ENCODE results near the gene ROBO1. TPM values are rescaled to one million over a fixed set of nuclear protein-coding genes. Genes with fewer than 3 reads are reported as not detected.

Gene ROBO1
- total RNA-seq, 1 donor, result 69.8 TPM

DNA sequence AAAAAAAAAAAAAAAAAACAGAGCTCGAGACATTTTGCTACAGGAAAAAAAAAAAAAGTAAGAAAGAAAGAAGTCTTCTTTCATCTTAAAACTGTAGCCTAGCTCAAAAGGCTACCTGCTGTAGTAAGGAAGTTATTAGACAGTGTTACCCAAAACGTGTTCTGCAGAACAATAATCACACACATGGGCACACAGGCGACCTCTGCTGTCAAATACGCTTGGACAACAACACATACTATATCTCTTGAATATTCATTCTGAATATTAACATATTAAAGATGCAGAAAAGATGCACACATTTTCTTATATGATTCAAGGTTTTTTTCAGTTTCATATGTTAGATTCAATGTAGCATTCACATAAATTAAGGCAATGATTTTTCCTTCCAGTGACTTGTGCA, 215.8 kb downstream of the ROBO1 start:
- Histone ChIP-seq H3K27ac (ENCODE audit: low read depth, low read length) (no peak overlapping the region), H2AFZ (ENCODE audit: low read length) (no peak overlapping the region)
- DNase-seq (ENCODE audit: insufficient read length, low spot score, missing footprints), result no peak

DNA sequence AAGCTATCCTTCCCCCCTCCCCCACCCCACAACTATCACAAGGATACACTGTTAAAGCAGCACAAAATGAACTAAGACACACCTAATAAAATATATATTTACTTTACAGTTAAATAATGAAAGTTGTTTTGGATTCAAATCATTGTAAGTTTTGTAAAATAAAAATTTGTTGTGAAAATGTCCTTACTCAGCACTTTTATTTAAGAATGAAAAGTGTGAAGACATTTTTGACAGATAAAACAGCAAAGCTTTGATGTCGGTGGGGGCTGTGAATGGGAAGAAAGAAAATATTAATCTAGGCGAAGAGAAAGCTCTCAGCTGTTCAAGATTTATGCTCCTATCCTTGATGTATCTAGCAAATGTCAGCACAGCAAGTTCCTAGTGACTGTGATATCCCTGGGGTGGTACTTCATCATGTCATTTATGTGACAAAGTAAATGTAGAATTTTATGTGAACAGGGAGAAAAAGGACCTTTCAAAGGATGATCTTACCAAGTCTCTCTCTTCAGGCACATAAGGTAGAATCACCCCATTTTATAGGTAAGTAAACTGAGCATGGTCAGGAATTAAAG, 216.4 kb downstream of the ROBO1 start:
- Histone ChIP-seq H3K9me3 (ENCODE audit: low read depth, low read length) (no peaks in the 10 kb centered on the region), H3K79me2 (ENCODE audit: insufficient read depth, low read length) (no peaks in the 10 kb centered on the region), H3K36me3 (ENCODE audit: insufficient read depth, low read length) (no peaks in the 10 kb centered on the region), H3K4me3 (ENCODE audit: insufficient read depth, low read length) (no peak overlapping the region), H4K20me1 (ENCODE audit: insufficient read depth, low read length) (no peaks in the 10 kb centered on the region), H2AFZ (ENCODE audit: low read length) (no peak overlapping the region), H3K4me2 (ENCODE audit: insufficient read depth, low read length) (no peak overlapping the region), H3K4me1 (ENCODE audit: insufficient read depth, low read length) (no peaks in the 10 kb centered on the region), H3K27me3 (ENCODE audit: insufficient read depth, low read length) (no peaks in the 10 kb centered on the region), H3K27ac (ENCODE audit: low read depth, low read length) (no peak overlapping the region)
- TF ChIP-seq, protein P1, sequence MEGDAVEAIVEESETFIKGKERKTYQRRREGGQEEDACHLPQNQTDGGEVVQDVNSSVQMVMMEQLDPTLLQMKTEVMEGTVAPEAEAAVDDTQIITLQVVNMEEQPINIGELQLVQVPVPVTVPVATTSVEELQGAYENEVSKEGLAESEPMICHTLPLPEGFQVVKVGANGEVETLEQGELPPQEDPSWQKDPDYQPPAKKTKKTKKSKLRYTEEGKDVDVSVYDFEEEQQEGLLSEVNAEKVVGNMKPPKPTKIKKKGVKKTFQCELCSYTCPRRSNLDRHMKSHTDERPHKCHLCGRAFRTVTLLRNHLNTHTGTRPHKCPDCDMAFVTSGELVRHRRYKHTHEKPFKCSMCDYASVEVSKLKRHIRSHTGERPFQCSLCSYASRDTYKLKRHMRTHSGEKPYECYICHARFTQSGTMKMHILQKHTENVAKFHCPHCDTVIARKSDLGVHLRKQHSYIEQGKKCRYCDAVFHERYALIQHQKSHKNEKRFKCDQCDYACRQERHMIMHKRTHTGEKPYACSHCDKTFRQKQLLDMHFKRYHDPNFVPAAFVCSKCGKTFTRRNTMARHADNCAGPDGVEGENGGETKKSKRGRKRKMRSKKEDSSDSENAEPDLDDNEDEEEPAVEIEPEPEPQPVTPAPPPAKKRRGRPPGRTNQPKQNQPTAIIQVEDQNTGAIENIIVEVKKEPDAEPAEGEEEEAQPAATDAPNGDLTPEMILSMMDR (IDR thresholded peaks at IDR 0.05; ENCODE audit: extremely low read depth, low read depth, low read length), result no peak
- peak; percentile 1 for DNase-seq (ENCODE audit: insufficient read length, low spot score, missing footprints)

More for the DNA sequence above, 215.8 kb downstream of the ROBO1 start:
- Histone ChIP-seq H3K4me2 (ENCODE audit: insufficient read depth, low read length) (no peak overlapping the region), H3K79me2 (ENCODE audit: insufficient read depth, low read length) (no peaks in the 10 kb centered on the region), H3K36me3 (ENCODE audit: insufficient read depth, low read length) (no peaks in the 10 kb centered on the region), H3K27me3 (ENCODE audit: insufficient read depth, low read length) (no peaks in the 10 kb centered on the region), H3K9me3 (ENCODE audit: low read depth, low read length) (no peaks in the 10 kb centered on the region), H4K20me1 (ENCODE audit: insufficient read depth, low read length) (no peaks in the 10 kb centered on the region), H3K4me3 (ENCODE audit: insufficient read depth, low read length) (no peak overlapping the region), H3K4me1 (ENCODE audit: insufficient read depth, low read length) (no peaks in the 10 kb centered on the region)
- TF ChIP-seq, protein P1 (IDR thresholded peaks at IDR 0.05; ENCODE audit: extremely low read depth, low read depth, low read length), result no peak

DNA sequence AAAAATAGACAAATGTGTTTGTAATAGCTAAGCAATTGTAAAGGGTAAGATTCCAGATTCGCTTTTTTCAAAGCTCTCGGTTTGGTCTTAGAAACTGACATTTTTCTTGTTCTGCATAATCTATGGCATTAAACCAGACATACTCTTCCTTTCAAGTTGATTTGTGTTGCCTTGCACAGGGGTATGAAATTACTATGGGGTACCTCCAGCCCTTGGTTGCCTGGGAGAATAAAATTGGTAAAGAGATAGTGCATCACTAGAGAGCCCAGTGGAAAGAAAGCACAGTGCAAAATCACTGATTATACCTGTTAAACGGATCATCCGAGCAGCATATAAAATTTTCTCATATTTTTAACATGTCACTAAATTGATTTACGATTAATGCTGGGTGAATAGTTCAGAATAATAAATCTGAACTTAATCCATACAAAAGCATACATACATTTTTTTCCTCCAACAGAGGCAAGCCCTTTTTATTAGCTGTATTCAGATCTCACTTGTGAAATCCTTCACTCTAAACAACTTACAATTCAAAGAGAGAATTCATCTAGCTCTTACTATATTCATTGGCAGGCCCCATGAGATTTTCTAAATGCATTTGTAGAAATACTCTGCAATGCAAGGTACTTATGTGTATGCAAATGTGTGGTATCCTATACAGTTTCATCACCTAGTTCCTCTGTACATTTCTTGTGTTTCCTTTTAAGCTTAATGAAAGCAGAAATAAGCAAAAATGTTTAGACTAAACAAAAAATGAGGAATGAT, 224.4 kb downstream of the ROBO1 start:
- Histone ChIP-seq H3K36me3 (ENCODE audit: insufficient read depth, low read length) (no peaks in the 10 kb centered on the region), H3K4me3 (ENCODE audit: insufficient read depth, low read length) (no peak overlapping the region), H3K79me2 (ENCODE audit: insufficient read depth, low read length) (no peaks in the 10 kb centered on the region), H3K4me2 (ENCODE audit: insufficient read depth, low read length) (no peak overlapping the region), H3K9me3 (ENCODE audit: low read depth, low read length) (no peaks in the 10 kb centered on the region), H3K4me1 (ENCODE audit: insufficient read depth, low read length) (no peaks in the 10 kb centered on the region), H3K27ac (ENCODE audit: low read depth, low read length) (no peak overlapping the region), H4K20me1 (ENCODE audit: insufficient read depth, low read length) (no peaks in the 10 kb centered on the region), H2AFZ (ENCODE audit: low read length) (no peak overlapping the region), H3K27me3 (ENCODE audit: insufficient read depth, low read length) (no peaks in the 10 kb centered on the region)
- TF ChIP-seq, protein P1 (IDR thresholded peaks at IDR 0.05; ENCODE audit: extremely low read depth, low read depth, low read length), result no peak
- DNase-seq (ENCODE audit: insufficient read length, low spot score, missing footprints), result no peak

DNA sequence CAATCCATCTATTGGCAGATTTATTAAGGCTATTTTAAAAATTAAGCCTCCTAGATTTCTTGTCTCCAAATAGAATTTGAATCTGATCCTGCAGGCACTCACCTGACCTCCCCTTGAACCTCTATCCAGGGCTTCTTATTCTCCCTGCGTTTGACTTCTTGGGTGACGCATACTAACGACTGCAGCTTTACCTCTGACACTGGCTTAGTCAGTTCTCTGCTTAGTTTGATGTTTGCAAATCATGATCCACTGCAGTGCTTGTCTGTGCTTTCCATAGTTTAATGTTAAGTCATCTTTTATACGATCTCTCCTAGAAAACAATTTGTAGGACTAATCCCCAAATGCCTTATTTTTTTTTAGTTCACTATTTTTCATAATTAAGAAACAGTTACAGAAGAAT, 233.1 kb downstream of the ROBO1 start:
- no peaks in the 10 kb centered on the region for H3K79me2 ChIP-seq (ENCODE audit: insufficient read depth, low read length)
- H2AFZ ChIP-seq (ENCODE audit: low read length), result no peak overlapping the region
- no peak overlapping the region for H3K4me3 ChIP-seq (ENCODE audit: insufficient read depth, low read length)
- no peaks in the 10 kb centered on the region for H3K27me3 ChIP-seq (ENCODE audit: insufficient read depth, low read length)
- H3K27ac ChIP-seq (ENCODE audit: low read depth, low read length), result no peak overlapping the region
- no peaks in the 10 kb centered on the region for H4K20me1 ChIP-seq (ENCODE audit: insufficient read depth, low read length)
- no peaks in the 10 kb centered on the region for H3K9me3 ChIP-seq (ENCODE audit: low read depth, low read length)
- H3K36me3 ChIP-seq (ENCODE audit: insufficient read depth, low read length), result no peaks in the 10 kb centered on the region
- H3K4me1 ChIP-seq (ENCODE audit: insufficient read depth, low read length), result no peaks in the 10 kb centered on the region
- H3K4me2 ChIP-seq (ENCODE audit: insufficient read depth, low read length), result no peak overlapping the region
- no peak for DNase-seq (ENCODE audit: insufficient read length, low spot score, missing footprints)
- TF ChIP-seq, protein P1 (IDR thresholded peaks at IDR 0.05; ENCODE audit: extremely low read depth, low read depth, low read length), result no peak
